ENCODE measurements around the gene CLPX.
"Not testable (repeated sequence)": the region's sequence is repeated elsewhere in the genome, so short reads cannot be mapped to it uniquely, and the experiment has no call there.

Gene CLPX

GRCh38 chr15:65105038-65105437 lies 80.1 kb downstream of the CLPX start:
- TF ChIP-seq CTCF (conservative IDR thresholded peaks at IDR 0.05; ENCODE audit: low read depth, low read length), result no peak
- no peak overlapping the region for H3K4me3 ChIP-seq (ENCODE audit: low read length)
- DNase-seq (ENCODE audit: low read depth), result no peak

DNA sequence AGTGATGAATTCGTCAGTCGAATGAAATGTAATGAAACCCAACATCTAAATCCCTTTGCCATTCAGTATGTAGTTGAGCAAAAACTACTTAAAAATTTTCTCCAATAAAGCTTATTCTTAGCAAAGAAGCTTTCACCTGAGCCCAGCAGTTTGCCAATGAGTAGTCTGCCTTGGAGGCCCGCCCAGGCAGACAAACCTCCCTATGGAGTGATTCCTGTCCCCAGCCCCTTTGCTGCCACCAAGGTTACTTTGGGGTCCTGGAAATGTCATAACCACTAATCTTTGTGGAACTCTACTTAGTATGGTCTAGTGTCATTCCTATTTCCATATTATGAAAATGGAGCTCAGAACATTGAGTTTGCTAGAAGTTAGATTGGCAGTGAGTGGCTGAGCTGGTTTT lies 82.2 kb downstream of the CLPX start:
- DNase-seq (ENCODE audit: low read depth), result no peak
- H3K4me3 ChIP-seq (ENCODE audit: low read length), result no peak overlapping the region
- TF ChIP-seq CTCF (conservative IDR thresholded peaks at IDR 0.05; ENCODE audit: low read depth, low read length), result no peak

GRCh38 chr15:65101891-65102708 lies 83.0 kb downstream of the CLPX start:
- DNase-seq (ENCODE audit: low read depth), result no peak
- no peak overlapping the region for H3K4me3 ChIP-seq (ENCODE audit: low read length)
- TF ChIP-seq CTCF (conservative IDR thresholded peaks at IDR 0.05; ENCODE audit: low read depth, low read length), result no peak

DNA sequence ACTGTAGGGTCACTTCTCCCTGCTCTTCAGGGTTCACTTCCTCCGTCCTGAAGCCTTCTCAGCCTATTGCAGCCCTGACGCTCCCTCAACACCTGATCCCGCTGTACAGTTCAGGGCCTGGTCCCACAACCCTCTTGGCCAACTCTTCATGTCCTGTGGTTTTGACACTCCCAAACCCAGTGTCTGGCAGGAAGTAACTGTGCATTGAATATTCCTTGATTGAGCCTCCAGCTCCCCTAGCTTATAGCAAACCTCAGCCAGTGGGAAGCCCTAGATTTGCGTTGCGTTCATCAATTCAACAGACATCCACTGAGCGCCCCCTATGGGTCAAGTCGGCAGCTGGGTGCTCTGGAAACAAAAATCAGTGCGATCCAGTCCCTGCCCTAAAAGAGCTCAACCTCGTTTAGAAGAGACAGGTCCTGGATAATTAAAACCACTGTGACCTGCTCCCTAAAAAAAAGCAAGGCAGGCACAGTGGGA lies 83.7 kb downstream of the CLPX start:
- TF ChIP-seq CTCF (conservative IDR thresholded peaks at IDR 0.05; ENCODE audit: low read depth, low read length), result peak; percentile 92
- no peak overlapping the region for H3K4me3 ChIP-seq (ENCODE audit: low read length)
- no peak for DNase-seq (ENCODE audit: low read depth)

DNA sequence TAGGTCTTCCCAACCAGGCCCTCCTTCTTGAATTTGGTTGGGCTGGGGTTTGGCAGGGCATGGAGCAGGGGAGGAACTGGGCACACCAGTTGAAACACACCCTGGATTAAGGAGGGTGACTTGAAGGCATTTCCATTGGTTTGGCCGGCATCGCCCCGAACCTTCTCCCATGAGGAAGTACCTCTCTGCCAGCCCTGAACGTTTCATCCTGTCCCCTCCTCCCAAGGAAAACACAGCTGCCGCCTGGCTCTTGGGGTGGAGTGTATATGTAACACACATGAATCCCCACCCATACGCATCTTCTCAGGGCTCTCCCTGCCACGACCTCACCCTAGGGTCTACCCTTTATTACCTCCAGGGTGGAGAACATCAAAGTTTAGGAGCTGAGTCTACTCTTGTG lies 84.7 kb downstream of the CLPX start:
- H3K4me3 ChIP-seq (ENCODE audit: low read length), result no peak overlapping the region
- no peak for TF ChIP-seq CTCF (conservative IDR thresholded peaks at IDR 0.05; ENCODE audit: low read depth, low read length)
- DNase-seq (ENCODE audit: low read depth), result no peak

DNA sequence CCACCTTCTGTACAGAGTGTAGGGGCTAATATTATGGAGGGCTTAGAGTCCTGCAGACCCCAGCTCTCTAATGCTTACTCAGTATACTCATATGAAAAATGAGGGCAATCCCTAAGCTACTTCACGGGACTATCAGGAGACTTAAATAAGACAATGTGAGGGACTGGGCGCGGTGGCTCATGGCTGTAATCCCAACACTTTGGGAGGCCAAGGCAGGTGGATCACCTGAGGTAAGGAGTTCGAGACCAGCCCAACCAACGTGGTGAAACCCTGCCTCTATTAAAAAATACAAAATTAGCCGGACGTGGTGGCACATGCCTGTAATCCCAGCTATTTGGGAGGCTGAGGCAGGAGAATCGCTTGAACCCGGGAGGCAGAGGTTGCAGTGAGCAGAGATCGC lies 85.3 kb downstream of the CLPX start:
- not testable (repeated sequence) for H3K4me3 ChIP-seq (ENCODE audit: low read length); DNase-seq (ENCODE audit: low read depth)

- H3K4me3 ChIP-seq (ENCODE audit: low read length), result no peak overlapping the region
- TF ChIP-seq CTCF (conservative IDR thresholded peaks at IDR 0.05; ENCODE audit: low read depth, low read length), result no peak
- DNase-seq (ENCODE audit: low read depth), result no peak
Observed at GRCh38 chr15:65099336-65099735, 85.8 kb downstream of the CLPX start.

All from retinal pigment epithelial cell (primary cell).